Esophagus mucosa (tissue), 1 donor: ENCODE results near the gene TPK1. TPM values are rescaled to one million over a fixed set of nuclear protein-coding genes. Genes with fewer than 3 reads are reported as not detected.

Experiments
- ATAC-seq: fragments of 200-7000 bp; cut with Tn5 transposase; one replicate; pipeline ENCODE4 v1.9.1; 2020
- total RNA-seq: library from RNA; stranded (reverse); gene quantifications from one replicate; pipeline ENCODE4 v1.2.4, GENCODE V29; 2023
- donor health status: DM: yes; HTN: yes; CAD: no.

Gene TPK1
- total RNA-seq, 1 donor from 2014 or later = 2.0 TPM

DNA sequence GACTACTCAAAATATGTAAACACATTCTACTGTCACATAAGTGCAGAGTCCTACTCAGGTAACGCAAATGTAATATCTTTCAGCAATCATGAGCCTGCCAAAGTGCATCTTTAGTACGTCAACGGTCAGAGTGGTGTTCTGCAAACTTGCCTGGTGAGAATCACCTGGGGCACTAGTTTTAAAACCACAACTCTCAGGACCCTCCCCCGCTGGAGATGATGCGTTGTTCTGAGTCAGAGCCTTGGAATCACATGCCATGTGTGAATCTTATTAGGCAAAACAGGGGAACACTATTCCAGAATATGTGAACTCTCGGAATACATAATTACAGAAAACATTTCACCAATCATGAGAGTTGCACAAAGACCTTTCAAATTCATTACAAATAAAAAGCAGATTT lies 115.7 kb downstream of the TPK1 start:
- ATAC-seq = no peak

GRCh38 chr7:144717720-144718119 lies 118.1 kb downstream of the TPK1 start:
- no peak for ATAC-seq

- no peak for ATAC-seq
Measured at GRCh38 chr7:144713850-144714249, 122.0 kb downstream of the TPK1 start.

GRCh38 chr7:144710791-144711190 lies 125.1 kb downstream of the TPK1 start:
- no peak for ATAC-seq

- no peak for ATAC-seq
Measured at GRCh38 chr7:144709066-144709465, 126.8 kb downstream of the TPK1 start.

DNA sequence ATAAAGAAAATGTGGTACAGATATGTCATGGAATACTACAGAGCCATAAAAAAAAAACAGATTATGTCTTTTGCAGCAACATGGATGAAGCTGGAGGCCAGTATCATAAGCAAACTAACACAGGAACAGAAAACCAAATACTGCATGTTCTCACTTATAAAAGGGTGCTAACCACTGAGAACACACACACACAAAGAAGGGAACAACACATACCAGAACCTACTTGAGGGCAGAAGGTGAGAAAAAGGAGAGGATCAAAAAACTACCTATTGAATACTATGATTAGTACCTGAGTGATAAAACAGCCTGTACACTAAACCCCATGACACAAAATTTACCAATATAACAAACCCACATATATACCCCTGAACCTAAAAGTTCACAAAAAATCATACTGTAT lies 144.6 kb downstream of the TPK1 start:
- no peak for ATAC-seq

GRCh38 chr7:144682581-144683280 lies 153.1 kb downstream of the TPK1 start:
- no peak for ATAC-seq

DNA sequence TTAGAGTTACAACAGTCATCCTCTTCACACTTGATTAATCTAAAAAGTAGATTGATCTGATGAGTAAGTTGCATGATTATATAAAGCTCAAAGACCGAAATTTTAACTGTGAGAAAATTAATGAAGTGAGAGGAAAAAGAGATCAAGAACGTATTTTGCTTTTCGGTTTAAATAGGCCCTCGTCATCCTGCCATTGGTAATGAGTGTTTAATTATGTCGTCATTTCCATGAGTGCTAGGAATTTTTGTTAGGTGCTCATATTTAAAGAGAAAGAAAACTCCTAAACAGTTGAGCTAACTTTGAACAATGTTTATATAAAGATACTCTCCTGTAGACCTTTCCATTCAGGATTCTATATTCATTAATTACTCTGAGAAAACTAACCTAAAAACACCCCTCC lies 159.4 kb downstream of the TPK1 start:
- ATAC-seq = no peak

- ATAC-seq = no peak
Measured at GRCh38 chr7:144674550-144674949, 161.3 kb downstream of the TPK1 start.

- no peak for ATAC-seq
Measured at GRCh38 chr7:144672869-144673268, 163.0 kb downstream of the TPK1 start.

GRCh38 chr7:144671429-144671828 lies 164.4 kb downstream of the TPK1 start:
- ATAC-seq = no peak

DNA sequence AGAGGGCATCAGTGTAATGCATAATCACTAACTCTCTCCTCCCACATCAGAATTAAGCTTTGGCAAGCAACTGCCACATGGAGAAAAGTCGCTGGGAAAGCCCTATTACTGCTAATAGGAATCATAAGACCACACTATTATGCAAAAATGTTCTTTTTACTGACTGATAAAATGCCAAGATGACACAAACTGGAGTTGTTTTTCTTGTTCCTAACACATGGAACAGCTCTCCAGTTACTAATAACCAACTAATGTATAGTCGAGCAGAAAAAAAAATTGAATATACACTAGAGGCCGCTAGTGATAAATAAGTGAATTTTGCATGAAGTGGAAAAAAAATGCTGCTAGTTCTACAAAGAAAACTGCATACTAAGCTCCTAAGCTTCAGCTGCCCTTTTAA lies 165.6 kb downstream of the TPK1 start:
- no peak for ATAC-seq

- no peak for ATAC-seq
Measured at GRCh38 chr7:144668503-144668902, 167.3 kb downstream of the TPK1 start.

DNA sequence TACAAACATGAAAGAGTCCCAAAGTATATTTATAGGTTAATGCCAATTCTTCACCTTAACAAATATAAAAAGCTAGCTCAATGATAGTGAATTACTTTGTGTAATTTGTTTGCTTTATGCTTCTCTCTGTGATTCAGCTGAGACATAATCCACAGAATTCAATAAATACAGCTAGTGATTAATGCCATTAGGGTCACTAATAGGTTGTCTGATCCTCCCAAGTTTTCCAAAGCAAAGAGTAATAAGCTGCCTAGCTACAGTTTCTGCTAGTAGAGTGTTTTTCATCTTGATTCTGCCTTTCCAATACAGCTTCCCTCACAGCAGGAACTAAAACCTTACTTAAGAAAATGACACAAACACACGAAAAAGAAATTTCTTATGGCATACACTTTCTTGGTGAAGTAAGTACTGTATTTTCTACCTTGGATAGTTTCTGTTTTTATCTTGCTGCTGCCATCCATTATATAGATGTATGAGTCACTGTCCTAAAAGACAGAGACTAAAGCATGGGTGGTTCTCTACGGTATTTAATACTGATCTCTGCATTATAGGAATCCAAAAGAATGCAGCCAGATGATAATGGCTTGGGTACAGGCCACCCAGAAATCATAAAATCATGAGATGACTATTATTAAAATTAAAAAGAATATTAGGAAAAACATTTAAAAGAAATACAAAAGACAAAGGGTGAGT lies 170.0 kb downstream of the TPK1 start:
- ATAC-seq = no peak

GRCh38 chr7:144659211-144659610 lies 176.6 kb downstream of the TPK1 start:
- no peak for ATAC-seq

DNA sequence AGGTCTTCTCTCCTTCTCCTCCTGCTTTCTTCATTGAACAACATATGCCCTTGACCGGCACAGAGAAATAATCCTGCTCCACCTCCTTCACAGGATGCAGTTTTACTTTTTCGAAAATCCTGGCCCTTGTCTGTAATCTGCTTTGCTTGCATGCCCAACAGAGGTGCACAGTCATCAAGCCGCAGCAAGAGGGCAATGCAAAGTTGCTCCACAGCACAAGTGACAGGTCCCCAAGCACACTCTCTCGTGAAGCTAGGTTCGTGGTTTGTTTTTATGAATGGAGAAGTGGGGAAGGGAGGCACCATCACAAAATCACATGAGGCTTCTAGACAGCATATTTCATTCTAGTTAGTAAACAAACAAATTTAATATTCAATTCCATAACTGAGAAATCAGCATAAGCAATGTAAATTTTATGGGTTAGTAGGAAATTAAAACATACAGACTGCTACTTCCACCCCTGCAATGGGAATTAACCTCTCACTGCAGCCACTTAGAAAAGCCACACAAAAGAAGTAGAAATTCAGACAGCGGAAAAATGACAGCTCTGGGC lies 178.8 kb downstream of the TPK1 start:
- ATAC-seq = no peak

GRCh38 chr7:144653449-144653848 lies 182.4 kb downstream of the TPK1 start:
- no peak for ATAC-seq

DNA sequence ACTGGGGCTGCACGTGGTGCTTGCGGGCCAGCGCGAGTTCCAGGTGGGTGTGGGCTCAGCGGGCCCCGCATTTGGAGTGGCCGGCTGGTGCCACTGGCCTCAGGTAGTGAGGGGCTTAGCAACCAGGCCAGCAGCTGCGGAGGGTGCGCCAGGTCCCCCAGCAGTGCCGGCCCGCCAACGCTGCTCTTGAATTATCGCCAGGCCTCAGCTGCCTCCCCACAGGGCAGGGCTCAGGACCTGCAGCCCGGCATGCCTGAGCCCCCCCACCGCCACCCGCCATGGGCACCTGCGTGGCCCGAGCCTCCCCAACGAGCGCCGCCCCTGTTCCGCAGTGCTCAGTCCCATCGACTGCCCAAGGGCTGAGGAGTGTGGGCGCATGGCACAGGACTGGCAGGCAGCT lies 185.4 kb downstream of the TPK1 start:
- ATAC-seq = no peak

GRCh38 chr7:144649120-144649519 lies 186.7 kb downstream of the TPK1 start:
- ATAC-seq = no peak

GRCh38 chr7:144641389-144642044 lies 194.3 kb downstream of the TPK1 start:
- no peak for ATAC-seq

GRCh38 chr7:144632724-144633123 lies 203.1 kb downstream of the TPK1 start:
- ATAC-seq = no peak

GRCh38 chr7:144629598-144629997 lies 206.3 kb downstream of the TPK1 start:
- ATAC-seq = no peak

- ATAC-seq = no peak
Measured at GRCh38 chr7:144629011-144629410, 206.8 kb downstream of the TPK1 start.

DNA sequence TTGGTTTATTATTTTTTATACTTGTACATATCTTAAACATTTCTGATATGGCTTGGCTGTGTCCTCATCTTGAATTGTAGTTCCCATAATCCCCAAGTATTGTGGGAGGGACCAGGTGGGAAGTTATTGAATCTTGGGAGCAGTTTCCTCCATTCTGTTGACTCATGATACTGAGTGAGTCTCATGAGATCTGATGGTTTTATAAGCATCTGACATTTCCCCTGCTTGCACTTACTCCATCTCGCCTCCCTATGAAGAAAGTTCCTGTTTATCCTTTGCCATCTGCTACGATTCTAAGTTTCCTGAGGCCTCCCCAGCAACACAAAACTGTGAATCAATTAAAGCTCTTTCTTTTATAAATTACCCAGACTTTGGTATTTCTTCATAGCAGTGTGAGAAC lies 207.7 kb downstream of the TPK1 start:
- no peak for ATAC-seq
